Epithelial cell of proximal tubule (primary cell): ENCODE results near the gene DNAAF8. TPM values are rescaled to one million over a fixed set of nuclear protein-coding genes. Genes with fewer than 3 reads are reported as not detected.
A peak's percentile ranks its signal among the peaks of the same experiment; 100 is the strongest.
"Not testable (repeated sequence)": the region's sequence is repeated elsewhere in the genome, so short reads cannot be mapped to it uniquely, and the experiment has no call there.

Experiments used
- DNase-seq: peaks from one replicate; pipeline ENCODE4 v3.0.0-alpha.2; 2011; ENCODE audit warnings: low read depth
- H3K4me3 ChIP-seq: 2 replicates; pipeline ENCODE4 v1.5.1; 2011; ENCODE audit warnings: low read depth, mild to moderate bottlenecking, low read length
- total RNA-seq: library from RNA; depleted of rRNA; stranded (reverse); fragments of >200 nt; gene quantifications from 2 replicates; pipeline ENCODE4 v1.2.3, GENCODE V29; 2015
- TF ChIP-seq, protein P1 (sequence below): conservative IDR thresholded peaks from 2 replicates; pipeline ENCODE4 v1.5.1; 2012; ENCODE audit warnings: low read depth, mild to moderate bottlenecking, low read length

The DNAAF8 gene
- total RNA-seq, 1 donor from 2014 or later: not detected

DNA sequence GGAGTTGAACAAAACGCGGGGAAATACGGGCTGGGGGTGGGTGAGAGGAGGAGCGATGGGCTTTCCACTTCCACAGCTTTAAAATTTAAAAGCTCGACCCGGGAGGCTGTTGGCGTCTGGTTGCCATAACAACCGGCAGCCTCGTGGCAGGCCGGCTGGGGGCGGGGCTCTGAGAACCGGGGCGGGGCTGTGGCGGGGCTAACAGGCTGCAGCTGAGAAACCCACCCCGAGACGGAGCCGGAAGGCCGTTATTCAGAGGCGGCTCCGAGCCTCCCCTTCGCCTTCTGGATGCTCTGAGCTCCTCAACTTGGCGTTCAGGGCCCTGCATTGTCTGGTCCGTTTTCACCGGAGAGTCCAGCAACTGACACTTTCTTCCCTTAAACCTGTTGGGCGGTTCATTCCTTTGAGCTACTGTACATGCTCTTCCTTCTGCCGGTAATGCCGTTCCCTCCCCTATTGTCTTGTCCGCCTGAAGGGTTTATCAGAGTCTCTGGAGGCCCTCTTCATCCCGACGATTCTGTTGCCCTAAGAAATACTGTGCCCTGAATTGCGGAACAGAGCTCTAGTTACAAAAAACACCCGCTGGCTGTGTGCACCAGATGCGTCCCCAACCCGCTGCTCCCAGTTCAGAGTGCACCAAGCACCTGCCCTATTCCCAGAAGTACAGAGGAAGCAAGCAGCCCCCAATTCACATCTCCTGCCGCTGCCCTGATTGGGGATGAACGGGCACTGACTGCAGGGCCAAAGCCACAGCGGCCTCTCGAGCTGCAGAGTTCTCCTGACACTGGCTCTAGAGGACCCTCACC lies 596 bp downstream of the DNAAF8 start:
- DNase-seq: no peak
- TF ChIP-seq, protein P1, sequence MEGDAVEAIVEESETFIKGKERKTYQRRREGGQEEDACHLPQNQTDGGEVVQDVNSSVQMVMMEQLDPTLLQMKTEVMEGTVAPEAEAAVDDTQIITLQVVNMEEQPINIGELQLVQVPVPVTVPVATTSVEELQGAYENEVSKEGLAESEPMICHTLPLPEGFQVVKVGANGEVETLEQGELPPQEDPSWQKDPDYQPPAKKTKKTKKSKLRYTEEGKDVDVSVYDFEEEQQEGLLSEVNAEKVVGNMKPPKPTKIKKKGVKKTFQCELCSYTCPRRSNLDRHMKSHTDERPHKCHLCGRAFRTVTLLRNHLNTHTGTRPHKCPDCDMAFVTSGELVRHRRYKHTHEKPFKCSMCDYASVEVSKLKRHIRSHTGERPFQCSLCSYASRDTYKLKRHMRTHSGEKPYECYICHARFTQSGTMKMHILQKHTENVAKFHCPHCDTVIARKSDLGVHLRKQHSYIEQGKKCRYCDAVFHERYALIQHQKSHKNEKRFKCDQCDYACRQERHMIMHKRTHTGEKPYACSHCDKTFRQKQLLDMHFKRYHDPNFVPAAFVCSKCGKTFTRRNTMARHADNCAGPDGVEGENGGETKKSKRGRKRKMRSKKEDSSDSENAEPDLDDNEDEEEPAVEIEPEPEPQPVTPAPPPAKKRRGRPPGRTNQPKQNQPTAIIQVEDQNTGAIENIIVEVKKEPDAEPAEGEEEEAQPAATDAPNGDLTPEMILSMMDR: no peak
- H3K4me3 ChIP-seq: peak overlapping the region; percentile 100

DNA sequence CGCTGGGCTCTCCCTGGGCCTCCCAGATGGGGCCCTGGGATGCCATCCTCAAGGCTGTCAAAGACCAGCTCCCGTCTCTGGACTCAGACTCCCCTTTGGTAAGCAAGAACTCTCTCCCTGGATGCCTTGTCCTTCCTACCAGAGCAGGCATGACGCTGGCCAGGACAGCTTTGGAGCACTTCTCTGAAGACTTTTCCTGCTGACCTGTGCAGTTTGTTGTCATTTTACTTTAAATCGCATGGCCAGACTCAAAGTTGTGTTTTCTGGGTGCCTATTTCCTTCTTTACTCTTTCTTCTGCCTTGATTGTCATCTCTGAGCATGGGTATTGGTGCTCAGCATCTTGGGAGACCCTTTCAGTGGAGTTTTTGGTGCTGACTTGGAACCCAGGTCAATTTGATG lies 2.2 kb downstream of the DNAAF8 start:
- no peak overlapping the region for H3K4me3 ChIP-seq
- TF ChIP-seq, protein P1: no peak
- DNase-seq: no peak

DNA sequence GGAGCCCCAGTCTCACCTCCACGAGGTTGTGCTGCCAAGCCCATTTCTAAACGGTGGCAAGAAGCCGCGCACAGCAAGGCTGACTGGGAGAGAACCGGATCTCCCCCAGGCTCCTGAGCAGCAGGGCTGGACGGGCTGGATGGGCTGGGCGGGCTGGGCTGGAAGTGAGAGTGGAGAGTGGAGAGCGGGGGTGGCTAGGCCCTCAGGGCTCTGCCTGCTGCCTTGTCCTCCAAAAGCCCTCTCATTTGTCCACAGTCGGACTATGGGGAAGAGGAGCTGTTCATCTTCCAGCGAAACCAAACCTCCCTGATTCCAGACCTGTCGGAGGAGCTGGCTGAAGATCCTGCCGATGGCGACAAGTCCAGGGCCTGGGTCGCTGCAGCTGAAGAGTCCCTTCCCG lies 3.2 kb downstream of the DNAAF8 start:
- TF ChIP-seq, protein P1: no peak
- no peak overlapping the region for H3K4me3 ChIP-seq
- no peak for DNase-seq

GRCh38 chr16:4738370-4738769 lies 4.0 kb downstream of the DNAAF8 start:
- not testable (repeated sequence) for H3K4me3 ChIP-seq, DNase-seq

DNA sequence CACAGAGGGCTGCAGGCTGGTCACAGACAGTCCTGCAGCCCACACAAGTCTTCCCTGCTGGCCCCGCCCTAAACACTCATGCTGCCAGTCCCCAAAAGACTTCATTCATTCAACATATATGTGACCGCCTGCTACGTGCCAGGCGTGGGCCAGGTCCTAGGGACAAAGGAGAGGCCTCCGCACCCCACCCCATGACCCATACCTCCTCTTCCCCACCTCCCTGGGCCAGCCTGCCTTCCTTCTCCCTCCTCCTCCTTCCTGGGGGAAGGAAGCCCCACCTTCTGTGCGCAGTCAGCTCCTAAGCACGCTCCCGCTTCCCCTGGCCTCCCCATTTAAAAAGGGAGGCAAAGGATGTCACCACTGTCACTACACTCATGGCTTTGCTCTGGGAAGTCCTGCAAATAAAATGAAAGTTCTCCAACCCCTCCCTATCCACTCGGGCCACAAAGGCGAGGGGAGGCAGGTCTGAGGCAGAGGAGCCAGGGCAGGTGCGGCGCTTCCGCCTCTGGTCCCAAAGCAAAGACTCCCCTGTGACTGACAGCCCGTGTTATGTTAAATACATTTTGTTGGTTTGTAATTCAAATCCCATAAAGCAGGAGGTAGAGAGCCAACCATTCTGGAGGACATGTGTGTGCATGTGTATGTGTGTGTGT lies 9.0 kb downstream of the DNAAF8 start:
- no peak for DNase-seq
- TF ChIP-seq, protein P1: no peak
- no peak overlapping the region for H3K4me3 ChIP-seq

DNA sequence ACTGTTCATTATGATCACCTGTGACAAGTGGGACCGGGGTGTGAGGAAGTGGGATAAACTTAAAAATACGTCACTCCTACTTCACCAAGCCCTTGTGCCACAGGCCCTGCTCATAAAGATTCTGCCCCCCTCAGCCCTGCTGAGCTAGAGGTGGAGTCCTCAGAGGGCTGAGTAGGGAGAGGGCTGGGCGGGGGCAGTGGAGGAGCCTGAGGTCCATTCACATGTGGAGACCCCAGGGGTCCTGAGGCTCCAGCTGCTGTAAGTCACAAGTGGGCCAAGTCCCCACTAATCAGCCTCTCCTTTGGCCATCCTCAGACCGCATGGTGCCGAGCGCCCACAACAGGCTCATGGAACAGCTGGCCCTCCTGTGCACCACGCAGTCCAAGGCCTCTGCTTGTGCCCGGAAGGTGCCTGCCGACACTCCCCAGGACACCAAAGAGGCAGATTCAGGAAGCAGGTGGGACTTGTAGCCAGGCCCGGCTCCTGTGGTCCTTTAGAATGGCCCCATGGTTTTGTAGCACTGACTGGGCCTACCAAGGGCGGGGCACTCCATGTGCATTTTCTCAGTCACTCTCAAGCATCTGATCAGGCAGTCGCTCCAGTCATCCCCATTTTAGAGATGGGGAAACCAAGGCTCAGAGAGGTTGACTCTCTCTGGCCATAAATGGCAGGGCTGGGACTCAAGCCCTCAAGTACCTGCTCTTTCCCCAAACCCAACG lies 10.4 kb downstream of the DNAAF8 start:
- no peak overlapping the region for H3K4me3 ChIP-seq
- DNase-seq: no peak
- TF ChIP-seq, protein P1: no peak

- no peak for DNase-seq
- TF ChIP-seq, protein P1: no peak
- no peak overlapping the region for H3K4me3 ChIP-seq
Observed at GRCh38 chr16:4745274-4745569, 10.9 kb downstream of the DNAAF8 start.
